ENCODE measurements around the gene MDN1.

- TF ChIP-seq GATA3 (IDR thresholded peaks at IDR 0.05; ENCODE audit: low read depth, low read length) (no peak), GATA2 (IDR thresholded peaks at IDR 0.05; ENCODE audit: low read depth, low read length) (no peak)
Measured at GRCh38 chr6:89657445-89658158, 162.0 kb downstream of the MDN1 start.

Measured in SH-SY5Y (cell line).